HG03575 (cell line): ENCODE measurements around the gene OR2K2.
"Not testable (repeated sequence)": the region's sequence is repeated elsewhere in the genome, so short reads cannot be mapped to it uniquely, and the experiment has no call there.

Source experiments
- ATAC-seq: cut with Tn5 transposase; IDR thresholded peaks from one replicate; pipeline ENCODE4 v1.9.1; 2021; ENCODE audit not compliant: unreplicated experiment, insufficient number of reproducible peaks, low FRiP score; ENCODE audit errors: extremely low read depth

Gene OR2K2, protein sequence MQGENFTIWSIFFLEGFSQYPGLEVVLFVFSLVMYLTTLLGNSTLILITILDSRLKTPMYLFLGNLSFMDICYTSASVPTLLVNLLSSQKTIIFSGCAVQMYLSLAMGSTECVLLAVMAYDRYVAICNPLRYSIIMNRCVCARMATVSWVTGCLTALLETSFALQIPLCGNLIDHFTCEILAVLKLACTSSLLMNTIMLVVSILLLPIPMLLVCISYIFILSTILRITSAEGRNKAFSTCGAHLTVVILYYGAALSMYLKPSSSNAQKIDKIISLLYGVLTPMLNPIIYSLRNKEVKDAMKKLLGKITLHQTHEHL

DNA sequence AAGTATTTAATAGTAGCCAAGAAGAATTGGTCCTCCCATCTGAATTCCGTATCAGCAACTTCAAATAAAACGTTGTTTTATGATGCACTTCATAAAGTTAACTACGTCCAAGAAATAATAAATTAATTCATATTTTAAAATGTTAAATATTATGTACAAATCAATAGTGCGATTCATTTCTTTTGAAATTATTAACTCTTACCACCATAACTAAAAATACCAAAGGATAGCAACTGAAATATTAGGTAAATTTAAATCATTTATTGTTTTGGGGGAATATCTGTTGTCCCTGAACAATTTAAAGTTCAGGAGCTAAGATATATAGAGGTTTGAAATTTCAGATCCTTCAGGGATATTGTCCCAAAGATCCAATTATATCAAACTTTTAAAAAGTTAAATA lies at the start of gene OR2K2:
Gene OR2K2, minus strand, starts transcription at position 101 of the 400 bp plus-strand sequence. CDS start 1,791 bp downstream, outside the sequence.
- ATAC-seq: no peak

DNA sequence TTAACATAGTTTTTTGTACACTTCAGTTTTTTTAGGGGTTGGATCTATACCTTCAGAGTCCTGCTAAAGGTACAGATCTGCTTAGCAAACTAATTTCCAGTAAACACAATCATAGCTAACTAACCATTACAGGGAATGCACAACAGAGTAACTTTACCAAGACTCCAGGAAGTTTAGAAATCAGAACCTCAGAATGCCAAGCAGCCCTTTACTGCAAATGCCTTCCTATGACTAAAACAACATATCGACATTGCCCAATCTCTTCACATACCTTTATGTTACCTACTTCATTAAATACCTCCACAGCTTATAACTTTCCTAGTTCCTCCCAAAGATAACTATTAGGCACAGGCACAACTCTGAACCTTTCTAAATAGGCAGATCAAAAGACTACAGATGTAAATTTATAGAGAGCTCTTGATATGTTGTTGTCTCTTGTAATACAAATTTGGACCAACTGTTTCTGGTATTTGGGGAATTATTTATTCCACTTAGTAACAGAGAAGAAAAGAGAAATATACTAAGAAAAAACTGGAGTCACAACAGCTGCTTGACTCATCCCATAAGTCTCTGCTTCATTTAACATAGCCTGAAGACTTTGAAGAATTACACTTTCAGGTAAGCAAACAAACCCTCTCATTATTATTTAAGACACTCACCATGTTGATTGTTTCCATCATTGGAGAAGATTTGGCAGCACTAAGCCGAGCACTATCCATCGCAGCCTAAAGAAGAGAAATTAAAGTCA lies 46.0 kb upstream of the OR2K2 start:
- ATAC-seq: no peak

DNA sequence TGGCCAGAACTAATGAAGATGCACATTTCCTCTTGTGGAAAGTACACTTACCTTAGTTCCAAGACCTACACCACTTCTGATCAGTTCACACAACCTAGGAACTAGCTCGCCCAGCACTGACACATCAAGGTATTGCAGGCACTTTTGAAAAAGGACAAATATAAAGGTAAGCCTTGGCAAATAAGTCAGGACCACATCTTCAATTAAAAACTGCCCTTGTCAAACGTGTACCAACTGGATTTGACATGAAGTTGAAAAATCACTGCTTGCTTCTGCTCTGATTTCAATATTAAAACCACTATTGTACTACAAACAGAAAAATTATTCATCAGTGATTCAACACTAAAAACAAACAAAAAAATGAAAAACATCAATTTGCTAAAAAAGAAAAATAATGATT lies 45.0 kb upstream of the OR2K2 start:
- no peak for ATAC-seq

DNA sequence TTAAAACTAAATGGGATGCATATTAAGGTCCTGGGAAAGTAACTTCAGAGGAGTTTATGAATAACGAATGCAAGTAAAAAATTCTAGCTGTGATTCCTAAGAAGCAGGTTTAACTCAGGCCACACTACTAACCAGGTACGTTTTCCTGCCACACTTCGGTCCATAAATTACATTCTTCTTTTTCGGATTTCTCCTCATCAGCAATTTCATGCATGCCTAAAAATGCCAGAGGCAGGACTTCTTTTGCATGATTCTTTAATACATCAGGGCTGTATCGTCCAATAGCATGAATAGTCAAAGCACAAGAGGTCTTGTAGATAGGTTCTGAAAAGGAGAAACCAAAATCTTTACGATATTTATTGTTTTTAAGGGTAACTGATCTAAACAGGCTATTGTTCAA lies 42.3 kb upstream of the OR2K2 start:
- ATAC-seq: no peak

DNA sequence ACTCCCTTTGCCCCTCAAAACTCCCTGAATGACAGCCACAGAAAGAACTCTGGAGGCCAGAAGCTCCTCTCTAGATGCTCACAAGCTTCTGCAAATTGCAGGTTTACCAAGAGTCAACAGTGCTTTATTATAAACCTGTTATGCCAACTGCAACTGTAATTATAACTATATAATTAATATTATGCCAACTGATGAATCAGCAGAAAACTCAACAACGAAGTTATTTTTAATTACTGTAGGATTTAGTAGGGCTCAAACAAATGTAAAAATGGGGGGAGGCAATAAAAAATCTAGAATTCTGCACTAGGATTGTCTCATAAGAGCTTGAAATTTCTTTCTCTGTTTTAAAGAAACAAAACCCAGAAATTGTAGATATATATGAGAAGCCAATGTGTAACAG lies 37.0 kb upstream of the OR2K2 start:
- ATAC-seq: no peak

DNA sequence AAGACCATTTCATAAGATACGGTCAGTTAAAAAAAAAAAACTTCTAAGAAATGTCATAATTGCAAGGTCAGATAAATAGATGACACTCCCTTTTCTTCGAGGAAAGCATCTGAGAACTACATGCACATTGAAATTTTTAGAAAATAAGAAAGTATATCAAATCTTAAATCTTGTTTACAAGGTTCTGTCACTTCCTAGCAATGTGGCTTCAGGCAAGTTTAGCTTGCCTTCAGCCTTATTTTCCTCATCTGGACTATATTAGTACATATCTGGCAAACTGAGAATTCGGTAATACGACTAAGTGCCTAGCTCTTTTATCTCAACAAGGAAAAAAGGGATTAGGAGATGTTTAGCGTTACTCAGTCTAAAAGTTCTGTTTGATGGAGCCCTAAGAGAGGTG lies 32.5 kb upstream of the OR2K2 start:
- no peak for ATAC-seq

DNA sequence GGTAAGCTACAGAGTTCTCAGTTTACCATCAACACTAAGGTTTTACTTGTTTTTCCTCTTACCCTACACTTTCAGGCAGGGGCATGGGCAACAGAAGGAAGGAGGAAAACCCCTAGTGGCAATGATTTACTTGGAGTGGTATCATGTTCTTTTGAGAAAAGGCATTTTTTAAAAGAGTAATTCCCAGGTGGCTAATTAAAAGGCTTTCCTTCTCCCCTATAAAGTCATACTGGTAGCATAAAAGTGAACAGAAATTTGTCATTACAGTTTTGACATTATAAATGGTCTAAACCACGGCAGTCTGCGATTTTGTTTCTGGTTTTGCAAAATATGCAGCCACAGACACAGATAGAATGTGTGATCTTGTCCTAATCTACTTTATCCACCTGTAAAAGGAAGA lies 30.9 kb upstream of the OR2K2 start:
- ATAC-seq: no peak

DNA sequence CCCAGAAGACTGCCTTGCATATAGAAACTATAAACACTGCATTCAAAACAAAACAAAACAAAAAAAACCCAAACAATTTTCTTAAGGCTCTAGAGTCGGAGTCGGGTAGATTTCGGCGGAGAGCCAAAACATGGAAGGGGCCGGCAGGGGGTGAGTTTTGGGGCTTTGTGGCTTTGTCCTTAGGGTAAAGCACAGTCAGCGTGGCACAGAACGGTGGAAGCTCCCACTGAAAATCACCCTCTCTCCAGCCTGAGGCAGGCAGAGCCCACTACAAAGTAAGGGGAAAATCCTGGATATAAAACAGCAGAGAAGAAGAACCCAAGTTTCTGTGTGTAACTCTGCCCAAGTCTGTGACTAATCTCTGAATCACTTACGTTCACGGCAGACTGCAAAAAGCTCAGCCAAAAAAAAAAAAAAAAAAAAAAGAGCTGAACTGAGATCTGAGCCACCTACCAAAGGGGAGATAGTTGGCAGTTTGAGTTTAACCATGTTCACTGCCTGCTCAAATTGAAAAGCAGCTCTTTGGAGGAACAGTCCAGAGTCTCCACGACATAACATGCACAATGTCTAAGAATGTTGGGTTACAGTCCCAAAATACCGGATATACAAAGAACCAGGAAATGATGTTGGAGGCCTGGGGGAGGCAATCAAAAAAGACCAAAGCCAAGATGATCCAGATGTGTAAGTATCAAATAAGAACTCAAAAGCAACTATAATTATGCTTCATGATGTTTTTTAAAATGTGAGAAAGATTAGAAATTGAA lies 26.6 kb upstream of the OR2K2 start:
- ATAC-seq: no peak

DNA sequence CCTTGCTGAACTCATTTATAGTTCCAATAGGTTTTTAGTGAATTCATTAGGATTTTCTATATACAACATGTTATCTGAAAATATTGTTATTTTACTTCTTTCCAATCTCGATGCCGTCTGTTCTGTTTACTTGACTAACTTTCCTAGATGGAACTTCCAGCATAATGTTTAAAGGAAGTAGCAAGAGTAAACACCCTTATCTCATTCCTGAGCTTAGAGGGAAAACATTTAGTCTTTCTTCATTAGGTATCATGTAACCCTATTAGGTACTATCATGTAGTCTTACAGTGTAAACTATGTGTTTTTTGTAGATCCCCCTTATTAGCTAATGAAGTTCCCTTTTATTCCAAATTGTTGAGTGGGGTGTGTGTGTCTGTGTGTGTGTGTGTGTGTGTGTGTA lies 22.5 kb upstream of the OR2K2 start:
- no peak for ATAC-seq

DNA sequence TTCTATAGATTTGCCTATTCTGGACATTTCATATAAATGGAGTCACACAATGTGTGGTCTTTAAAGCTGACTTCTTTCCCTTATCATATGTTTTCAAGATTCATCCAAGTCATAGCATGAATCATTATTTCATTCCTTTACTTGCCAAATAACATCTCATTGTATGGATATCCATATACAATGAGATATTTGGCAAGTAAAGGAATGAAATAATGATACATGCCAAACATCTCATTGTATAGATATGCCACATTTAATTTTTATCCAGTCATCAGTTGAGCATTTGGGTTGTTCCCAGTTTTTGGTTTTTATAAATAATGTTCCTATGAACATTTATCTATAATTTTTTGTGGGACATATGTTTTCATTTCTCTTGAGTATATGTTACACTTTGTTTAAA lies 20.5 kb upstream of the OR2K2 start:
- ATAC-seq: no peak

DNA sequence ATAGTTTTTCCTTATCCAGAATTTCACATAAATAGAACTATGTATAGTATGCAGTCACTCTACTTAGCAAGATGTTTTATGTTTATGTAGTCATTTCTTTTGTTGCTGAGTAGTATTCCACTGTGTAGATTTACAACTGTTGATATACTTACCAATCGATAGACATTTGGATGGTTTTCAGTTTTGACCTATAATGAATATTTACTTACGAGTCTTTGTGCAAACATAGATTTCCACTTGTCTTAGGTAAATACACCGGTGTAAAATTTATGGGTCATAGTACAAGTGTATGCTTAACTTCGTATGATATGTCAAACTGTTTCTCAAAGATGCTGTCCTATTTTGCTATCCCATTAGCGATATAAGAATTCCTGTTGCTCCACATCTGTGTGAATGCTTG lies 19.7 kb upstream of the OR2K2 start:
- no peak for ATAC-seq

DNA sequence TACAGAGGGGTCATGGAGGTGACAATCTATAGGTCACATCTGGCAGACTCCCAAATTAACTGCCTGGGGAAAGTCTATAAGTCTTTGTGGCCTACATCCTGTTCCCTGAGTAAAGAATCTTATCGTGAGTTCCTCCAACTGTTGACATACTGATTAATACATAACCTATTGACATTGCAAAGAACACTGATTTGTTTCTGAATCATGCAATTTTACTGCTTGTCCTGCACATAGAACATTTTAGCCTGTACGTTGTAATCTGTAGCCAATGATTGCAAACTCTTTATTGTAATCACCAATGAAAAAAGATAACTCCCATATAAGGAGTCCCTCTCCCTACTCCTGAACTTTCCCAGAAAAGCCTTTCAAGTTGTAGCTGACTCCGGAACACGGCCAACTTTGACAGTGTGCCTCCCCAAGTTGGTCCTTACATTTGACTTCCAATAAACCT lies 18.8 kb upstream of the OR2K2 start:
- no peak for ATAC-seq

DNA sequence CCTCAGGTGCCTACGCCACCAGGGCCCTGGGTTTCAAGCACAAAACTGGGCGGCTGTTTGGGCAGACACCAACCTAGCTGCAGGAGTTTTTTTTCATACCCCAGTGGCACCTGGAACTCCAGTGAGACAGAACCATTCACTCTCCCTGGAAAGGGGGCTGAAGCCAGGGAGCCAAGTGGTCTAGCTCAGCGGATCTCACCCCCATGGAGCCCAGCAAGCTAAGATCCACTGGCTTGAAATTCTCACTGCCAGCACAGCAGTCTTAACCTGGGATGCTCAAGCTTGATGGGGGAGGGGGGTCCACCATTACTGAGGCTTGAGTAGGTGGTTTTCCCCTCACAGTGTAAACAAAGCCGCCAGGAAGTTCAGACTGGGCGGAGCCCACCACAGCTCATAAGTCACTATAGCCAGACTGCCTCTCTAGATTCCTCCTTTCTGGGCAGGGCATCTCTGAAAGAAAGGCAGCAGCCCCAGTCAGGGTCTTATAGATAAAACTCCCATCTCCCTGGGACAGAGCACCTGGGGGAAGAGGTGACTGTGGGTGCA lies 4.4 kb upstream of the OR2K2 start:
- not testable (repeated sequence) for ATAC-seq

DNA sequence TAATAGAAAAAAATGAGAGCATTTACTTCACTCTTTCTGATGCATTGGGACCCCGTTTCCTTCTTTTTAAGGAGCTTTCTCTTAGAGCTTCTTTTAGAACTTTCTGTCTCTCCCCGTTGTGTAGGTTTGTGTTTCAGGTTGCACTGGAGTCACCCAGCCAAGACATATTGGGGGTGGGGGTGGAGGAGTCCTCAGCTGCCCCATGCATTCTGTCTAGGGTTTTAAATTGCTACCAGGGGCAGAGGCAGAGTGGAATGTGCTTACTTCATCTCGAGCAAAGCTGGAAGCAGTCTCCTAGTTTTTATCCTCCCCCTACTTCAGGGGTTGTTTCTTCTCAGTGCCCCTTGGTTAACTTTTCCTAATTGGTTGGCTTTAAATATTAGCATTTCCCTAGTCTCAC lies 9.4 kb downstream of the OR2K2 start:
- ATAC-seq: no peak

DNA sequence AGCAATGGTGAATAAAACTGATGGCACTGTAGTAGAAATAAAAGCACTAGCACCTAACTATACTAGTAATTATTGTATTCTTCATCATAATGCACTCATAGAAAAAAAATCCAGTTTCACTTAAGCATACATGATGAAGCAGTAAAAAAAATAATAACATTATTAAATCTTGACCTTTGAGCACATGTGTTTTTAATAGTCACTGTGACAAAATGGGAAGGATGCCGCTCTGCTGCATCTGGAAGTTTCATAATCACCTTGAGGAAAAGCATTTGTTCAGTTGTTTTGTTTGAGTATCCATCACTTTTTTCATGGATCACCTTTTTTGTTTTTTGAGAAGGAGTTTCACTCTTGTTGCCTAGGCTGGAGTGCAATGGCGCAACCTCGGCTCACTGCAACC lies 13.2 kb downstream of the OR2K2 start:
- ATAC-seq: no peak

DNA sequence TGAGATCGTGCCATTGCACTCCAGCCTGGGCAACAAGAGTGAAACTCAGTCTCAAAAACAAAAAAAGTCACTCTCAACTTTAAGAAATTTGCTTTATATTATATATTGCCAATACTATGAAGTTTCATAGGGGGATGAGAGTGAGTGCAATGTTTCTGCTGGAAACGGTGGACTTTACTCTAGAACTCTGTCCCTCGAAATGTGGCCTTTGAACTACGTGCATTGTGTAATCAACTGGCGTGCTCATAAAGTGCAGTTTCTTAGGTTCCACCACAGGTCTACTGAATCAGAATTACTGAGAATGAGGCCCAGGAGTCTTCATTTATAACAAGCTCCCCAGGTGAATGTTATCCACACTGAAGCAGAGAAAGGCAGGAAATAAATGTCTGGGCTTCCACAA lies 24.1 kb downstream of the OR2K2 start:
- no peak for ATAC-seq

DNA sequence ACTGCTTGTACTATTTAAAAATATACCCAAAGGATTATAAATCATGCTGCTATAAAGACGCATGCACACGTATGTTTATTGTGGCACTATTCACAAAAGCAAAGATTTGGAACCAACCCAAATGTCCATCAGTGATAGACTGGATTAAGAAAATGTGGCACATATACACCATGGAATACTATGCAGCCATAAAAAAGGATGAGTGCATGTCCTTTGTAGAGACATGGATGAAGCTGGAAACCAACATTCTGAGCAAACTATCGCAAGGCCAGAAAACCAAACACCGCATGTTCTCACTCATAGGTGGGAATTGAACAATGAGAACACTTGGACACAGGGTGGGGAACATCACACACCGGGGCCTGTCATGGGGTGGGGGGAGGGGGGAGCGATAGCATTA lies 26.0 kb downstream of the OR2K2 start:
- not testable (repeated sequence) for ATAC-seq

DNA sequence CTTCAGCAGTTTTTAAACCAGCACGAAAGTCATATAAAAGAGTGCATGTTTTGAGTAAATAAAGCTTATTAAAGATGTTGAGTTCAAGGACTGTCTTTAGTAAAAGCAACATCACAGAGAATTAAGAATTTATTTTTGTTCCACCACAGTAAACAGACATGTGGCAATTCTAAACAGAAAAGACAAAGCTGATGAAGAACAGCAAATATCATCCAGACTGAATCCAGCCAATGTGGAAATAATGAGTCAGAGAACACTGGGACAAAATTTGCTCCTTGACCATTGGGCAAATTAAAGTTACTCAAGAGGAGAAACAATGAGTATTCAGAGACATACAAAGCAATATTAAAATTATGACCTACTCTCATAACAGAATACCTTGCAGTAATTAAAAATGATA lies 28.8 kb downstream of the OR2K2 start:
- no peak for ATAC-seq

DNA sequence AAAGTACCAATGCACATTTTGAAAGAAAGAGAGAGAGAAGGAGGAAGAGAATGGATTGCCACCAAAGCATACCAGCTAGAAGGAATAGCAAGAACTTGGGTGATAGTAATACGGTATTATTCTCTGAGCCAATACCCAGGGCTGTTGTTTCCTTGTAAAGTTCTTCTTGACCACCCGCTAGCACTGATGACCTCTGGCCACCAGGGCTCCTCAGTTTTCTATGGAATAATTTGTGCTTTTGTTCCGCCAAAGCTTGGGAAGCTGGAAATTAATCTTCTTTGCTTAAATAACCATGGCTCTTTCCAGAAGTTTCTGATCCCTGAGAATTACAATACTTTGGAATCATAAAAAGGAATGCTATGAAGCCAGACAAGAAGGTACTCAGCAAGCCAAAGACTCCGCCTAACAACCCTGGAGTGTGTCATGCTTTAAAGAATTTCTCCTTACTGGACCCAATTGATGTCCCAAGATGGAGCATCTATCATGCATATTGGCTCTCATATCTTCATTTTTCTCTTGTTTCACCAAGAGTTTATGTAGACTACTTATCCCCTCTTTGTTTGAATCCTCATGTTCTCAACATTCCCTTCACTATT lies 29.8 kb downstream of the OR2K2 start:
- ATAC-seq: no peak
